Right lobe of liver (tissue), 4 donors: Measurements from ENCODE around the gene SH3BP2.

Experiments used
- POLR2A ChIP-seq: fragments of 450-650 bp; IDR thresholded peaks from one replicate; pipeline ENCODE4 v1.6.1; 2017; ENCODE audit warnings: antibody characterized with exemption, mild to moderate bottlenecking
- TF ChIP-seq, protein P1 (sequence below), 4 donors: fragments of 200-600 bp in 3 of 4; fragments of 450-650 bp in 1 of 4; IDR thresholded peaks; one replicate each; pipeline versions ENCODE4 v1.5.1 to v1.8.0; 2016 to 2022; ENCODE audit warnings: antibody characterized with exemption in 4 of 4, mild to moderate bottlenecking in 2 of 4
- donor health status: DM: no; HTN: no; CAD: no.
- donor health status: DM: no; HTN: no; CAD: no.
- donor health status: DM: no; HTN: yes; CAD: no.

DNA sequence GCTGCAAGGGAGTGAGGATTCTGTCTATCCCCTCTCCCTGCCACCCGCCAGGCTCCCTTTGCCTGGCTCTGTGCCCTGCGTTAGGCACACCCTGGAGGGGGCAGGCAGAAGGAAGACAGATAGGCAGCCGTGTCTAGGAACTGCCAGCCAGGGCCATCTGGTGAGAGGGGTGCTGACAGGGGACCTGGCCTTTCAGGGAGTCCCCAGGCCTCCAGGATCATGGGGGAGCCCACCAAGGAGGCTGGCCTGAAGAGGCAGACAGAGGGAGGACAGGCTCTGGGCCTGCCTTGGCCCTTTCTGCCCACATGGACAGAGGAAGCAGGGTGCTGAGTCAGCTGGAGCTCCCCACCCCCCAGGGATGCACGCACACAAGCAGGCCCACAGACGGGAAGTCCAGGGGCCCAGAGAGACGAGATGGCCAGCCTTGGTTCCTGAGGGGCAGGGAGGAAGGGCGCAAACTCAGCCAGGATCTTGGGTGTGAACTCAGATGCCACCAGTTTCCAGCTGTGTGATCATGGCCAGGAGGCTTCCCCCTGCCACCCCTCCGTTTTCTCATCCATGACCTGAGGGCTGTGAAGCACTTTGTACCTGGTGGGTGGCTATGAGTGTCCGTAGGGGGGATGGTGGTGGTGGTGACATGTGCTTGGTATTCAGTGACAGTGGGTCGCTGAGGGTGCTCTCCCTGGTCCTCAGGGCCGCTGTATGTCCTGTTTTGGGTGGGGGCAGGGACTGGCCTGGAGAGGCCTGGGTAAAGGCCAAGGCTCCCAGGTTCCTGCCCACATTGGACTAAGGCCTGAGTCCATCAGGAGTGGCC is 1.8 kb downstream of the SH3BP2 start:
- TF ChIP-seq POLR2A, result no peak
- TF ChIP-seq, protein P1, sequence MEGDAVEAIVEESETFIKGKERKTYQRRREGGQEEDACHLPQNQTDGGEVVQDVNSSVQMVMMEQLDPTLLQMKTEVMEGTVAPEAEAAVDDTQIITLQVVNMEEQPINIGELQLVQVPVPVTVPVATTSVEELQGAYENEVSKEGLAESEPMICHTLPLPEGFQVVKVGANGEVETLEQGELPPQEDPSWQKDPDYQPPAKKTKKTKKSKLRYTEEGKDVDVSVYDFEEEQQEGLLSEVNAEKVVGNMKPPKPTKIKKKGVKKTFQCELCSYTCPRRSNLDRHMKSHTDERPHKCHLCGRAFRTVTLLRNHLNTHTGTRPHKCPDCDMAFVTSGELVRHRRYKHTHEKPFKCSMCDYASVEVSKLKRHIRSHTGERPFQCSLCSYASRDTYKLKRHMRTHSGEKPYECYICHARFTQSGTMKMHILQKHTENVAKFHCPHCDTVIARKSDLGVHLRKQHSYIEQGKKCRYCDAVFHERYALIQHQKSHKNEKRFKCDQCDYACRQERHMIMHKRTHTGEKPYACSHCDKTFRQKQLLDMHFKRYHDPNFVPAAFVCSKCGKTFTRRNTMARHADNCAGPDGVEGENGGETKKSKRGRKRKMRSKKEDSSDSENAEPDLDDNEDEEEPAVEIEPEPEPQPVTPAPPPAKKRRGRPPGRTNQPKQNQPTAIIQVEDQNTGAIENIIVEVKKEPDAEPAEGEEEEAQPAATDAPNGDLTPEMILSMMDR (IDR thresholded peaks at IDR 0.05), result no peak
